DMS53 (cell line): Measurements from ENCODE around the gene PRSS33.

Experiments used
- DNase-seq: peaks from one replicate; lab custom pipeline; 2025; lab: John Stamatoyannopoulos, UW

PRSS33 gene

DNA sequence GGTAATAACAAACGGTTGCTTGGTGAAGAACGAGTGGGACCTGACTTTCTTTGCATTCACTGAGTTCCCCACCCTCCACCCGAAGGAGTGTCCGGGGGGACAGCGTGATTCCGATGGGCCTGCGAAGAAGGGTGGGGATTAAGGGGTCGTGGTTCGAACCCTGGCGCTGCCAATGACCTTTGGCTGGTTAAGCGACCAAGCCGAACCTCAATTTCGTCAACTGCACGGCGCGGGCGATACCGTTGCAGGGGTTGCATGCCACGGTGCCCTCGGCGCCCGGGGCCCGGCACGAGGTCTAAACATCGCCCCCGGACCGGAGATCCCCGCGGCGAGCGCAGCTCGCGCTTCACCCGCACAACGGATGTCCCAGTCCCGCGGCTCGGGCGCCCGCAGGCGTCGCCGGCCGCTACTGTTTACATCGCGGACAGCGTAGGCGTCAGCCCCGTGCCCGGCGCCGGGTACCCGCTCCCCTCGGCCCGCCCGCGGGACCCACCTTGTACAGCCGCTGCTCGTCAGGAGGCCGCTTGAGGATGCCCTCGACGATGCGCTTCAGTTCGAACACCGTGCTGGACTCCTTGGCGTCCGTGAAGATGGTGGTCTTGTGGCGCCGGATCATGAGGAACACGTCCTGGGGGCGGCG lies 10.7 kb downstream of the PRSS33 start:
- DNase-seq, result peak; percentile 62

DNA sequence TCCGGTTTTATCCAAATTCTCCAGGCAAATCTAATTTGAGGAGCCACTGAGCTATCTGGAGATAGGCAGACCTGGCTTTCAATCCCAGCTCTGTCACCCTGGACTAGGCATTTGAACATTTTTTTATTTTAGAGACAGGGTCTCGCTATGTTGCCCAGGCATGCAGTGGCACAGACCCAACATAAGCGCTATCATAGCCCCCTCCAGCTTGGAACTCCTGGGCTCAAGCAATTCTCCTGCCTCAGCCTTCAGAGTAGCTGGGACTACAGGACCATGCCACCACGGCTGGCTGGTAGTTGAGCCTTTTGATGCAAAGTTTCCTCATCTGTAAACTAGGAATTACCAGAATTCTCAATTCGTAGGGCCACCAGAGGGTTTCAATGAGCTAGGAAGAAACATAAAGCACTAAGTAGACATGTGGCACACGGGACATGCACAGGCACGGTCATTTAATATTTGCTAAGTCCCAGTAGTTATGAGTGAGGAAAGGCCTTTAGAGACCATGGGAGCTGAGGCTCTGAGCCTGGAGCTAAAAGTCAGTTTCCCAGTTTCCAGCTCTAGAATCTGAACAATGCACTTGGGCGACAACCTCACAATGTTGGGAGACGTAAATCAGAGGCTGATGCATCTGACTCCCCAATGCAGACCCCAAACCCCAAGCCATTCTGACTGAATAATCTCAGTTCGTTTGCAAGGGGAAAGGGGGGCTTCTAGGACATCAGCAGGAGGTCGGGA lies 11.4 kb downstream of the PRSS33 start:
- DNase-seq, result no peak

DNA sequence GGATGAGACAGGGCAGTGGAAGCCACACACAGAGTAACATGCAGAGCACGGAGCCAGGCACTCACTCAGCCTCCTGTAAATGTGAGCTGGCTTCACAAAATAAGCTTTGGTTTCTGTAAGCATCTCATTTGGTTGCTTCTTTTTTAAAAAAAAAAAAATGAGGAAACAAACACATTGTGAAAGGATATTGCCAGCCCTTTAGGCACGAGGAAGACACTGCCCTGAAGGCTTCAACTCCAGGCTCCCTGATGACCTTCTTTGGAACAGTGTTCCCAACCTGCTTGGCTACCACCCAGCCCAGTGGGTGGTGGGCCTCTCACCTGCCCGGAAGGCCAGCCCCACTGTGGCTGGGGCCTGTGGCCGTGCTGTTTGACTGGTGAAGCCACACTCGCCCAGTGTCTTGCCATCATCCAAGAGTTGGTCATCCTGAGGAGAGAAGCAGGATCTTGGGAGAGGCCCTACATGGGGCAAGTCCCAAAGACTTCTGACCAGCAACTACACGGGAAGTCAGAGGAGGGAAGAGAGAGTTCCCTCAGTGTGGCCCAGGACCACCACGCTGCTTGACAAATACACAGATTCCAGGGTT lies 12.1 kb downstream of the PRSS33 start:
- DNase-seq, result no peak

DNA sequence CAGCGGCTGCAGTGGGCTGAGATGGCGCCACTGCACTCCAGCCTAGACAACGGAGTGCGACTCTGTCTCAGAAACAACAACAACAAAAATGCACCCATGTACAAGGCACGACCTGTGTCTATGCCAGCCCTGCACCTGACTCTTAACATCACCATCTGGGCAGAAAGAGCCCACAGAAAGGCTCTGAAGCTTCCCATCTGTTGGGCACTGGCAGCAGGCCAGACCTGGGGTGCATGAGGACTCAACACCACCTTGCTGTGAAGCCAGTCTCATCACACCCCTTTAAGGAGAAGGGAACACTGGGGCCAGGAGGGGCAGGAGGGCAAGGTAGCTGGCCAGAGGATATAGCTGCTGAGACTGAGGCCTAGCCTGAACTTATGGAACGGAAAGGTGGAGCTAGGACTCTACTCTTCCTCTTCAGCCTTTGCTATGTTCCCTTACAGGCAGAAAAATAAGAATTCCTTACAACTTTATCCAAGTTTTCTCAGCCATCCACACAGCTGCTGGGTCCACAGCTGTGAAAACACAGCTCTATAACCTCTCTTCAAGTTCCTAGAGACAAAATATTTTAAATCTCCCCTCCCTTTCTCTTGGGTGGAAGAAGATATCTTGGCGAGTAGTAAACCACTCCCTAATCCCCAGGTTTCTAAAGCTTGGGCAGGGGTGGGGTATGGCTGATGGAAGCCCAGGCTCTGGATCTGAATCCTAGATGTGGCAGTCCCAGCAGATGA lies 13.0 kb downstream of the PRSS33 start:
- DNase-seq, result no peak

DNA sequence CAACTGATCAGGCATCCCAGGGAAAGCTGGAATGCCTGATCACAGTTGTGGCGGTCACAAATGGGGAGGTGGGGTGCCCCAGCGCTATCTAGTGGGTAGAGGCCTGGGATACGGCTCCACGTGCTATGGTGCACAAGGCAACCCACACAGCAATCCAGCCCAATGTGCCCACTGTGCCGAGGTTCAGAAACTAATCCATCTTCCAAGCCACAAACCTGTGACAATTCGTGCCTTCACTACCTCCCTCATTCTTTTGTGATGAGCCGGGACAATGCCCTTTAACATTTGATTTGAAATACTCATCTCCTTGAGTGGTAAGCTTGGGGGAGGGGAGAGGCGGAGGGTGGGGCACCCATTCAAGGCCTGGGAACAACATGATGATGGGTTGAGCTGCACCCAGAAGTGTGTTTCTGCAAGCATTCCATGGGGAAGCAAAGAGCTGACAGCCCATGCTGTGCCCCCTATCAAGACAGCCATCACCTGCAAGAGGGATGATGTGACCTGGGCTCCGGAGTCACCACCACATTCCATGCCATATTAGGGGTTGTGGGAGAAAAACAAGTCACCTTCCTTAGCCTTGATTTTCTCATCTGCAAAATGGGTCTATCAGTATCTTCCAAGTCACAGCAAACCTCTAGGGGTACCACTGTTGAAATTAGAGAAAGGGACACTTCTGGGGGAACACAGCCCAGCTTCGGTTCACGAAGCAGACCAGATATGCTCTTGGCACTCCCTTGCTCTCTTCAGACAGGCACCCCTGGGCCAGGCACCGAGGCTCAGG lies 14.0 kb downstream of the PRSS33 start:
- no peak for DNase-seq

DNA sequence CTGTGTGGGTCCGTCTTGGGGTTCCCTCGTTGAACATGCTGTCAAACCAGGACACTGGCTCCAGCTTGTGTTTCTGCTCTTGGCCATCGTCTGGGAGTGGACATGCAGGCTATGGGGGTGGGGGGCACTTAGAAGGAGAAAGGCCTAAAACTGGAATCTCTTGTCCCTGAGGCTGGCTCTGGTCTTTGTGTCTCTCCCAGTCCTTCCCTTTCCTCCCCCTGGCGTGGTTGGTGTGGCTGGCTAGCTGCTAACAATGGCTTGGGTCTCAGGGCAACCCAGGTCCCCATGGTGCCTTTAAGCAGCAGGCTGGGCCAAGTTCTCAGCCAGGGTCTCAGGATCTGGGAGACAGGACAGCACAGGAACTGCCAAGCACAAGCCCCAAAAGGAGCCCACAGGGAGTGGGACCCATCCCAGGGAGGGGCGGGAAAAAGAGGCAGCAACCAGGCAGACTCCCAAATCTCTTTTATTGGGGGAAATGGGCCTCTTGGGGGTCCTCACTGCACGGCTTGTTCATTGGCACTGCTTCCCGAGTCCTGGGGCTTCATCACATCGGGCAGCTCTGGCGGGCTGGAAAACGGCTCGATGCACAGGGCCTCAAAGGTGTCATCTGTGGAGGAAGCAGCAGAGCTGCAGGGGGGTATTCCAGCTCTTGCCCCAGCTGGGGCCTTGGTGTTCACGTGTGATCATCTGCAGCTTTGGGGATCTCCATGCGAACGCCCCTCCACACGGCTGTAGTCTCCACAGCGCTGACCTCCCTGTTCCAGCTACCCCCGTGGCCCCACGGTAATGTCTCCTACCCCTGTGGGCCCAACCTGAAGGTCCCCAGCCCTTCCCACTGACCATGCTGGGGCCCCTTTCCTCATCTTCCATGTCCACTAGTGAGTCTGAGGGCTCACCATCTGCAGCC lies 15.6 kb downstream of the PRSS33 start:
- DNase-seq, result no peak

DNA sequence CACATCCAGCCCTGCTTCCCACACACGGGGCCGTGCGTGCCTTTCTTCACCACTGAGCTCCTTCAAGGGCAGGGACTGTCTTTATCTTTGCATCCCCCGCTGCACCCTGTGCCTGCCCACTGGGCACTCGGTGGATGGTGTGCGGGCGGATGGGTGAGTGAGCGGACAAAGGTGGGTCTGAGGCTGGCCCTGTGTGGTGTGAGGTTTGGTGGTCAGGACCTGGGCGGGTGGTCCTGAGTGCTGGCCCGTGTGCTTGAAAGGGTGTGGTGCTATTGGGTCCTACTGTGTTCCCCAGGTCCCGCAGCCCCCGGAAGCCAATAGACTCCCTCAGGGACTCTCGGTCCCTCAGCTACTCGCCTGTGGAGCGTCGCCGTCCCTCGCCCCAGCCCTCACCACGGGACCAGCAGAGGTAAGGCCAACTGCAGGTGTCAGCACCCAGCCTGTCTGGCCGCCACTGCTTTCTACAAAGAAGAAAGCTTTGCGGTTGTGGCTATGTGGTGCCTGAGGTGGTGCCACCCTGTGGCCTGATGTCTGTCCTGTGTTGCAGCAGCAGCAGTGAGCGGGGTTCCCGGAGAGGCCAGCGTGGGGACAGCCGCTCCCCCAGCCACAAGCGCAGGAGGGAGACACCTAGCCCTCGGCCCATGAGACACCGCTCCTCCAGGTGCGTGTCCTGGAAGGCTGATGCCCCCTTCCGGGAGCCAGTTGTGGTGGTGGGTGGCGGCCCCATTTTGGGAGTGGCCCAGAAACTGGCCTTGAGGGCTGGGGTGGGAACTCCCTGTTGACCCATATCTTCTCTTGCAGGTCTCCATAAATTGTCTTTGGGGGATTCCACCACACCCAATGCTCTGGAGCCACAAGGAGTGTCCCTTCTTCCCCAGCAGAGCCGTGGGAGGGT lies 17.1 kb downstream of the PRSS33 start:
- peak; percentile 55 for DNase-seq

DNA sequence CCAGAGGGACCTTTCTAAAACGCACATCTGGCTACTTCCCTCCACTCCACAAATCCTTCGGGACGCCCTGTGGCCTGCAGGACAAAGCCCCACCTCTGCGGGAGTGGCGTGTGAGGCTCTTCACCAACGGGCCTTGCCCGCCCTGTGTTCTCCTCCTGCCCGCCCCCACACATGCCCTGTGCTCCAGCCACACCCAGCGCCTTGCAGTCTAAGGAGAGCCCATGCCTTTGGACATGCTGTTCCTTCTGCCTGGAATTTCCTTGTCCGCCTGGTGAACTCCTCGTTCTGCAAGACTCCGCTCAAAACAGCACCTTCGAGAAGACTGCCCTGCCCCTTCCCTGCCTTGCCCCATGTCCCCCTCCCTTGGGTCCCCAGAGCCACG lies 17.7 kb downstream of the PRSS33 start:
- no peak for DNase-seq

DNA sequence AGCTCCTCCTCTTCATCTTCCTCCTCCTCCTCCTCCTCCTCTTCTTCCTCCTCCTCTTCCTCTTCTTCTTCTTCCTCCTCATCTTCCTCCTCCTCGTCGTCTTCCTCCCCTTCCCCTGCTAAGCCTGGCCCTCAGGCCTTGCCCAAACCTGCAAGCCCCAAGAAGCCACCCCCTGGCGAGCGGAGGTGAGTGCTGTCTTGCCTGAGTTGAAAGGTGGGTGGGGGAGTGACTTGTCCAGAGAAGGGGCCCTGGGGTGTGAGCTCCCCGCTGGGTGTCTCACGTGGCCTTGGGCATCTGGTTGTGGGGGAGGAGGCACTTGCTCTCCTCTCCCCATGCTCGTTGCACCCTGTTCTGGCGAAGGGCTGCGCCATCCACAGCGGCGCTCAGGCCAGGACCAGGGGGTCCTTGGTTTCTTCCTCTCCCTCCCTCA lies 18.2 kb downstream of the PRSS33 start:
- no peak for DNase-seq

DNA sequence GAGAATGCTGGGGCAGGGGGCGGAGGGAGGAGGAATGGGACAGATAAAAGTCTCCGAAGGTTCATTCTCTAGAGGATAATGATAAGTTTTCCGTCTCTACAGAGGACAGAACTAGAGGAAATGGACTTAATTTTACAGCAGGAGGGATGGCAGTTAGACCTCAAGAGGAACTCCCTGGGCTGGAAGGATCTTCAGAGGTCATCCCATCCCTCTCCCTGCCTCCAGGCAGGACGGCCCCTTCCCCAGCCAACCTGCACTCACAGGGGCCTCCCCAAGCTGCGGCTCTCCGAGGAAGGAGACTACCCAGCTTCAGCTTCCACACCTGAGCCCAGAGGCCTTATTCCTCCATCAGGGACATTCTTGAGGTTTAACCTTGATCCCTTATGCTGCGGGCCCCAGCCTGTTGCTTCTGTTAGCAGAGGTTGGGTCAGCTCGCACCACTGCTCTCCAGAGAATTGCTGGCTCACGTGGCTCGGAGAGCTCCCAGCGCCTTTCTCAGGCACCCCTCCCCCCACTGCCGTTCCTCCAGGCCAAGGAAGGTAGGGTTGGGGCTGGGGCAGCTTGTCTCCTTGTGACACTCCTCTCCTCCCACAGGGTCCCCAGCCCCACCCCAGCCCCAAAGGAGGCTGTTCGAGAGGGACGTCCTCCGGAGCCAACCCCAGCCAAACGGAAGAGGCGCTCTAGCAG lies 18.8 kb downstream of the PRSS33 start:
- DNase-seq, result no peak

DNA sequence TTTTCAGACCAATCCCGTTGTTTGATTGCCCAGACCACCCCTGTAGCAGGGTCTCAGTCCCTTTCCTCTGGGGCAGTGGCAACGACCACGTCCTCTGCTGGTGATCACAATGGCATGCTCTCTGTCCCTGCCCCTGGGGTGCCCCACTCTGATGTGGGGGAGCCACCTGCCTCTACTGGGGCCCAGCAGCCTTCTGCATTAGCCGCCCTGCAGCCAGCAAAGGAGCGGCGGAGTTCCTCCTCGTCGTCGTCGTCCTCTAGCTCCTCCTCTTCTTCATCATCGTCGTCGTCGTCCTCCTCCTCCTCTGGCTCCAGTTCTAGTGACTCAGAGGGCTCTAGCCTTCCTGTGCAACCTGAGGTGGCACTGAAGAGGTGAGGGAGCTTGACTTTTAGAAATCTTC lies 19.5 kb downstream of the PRSS33 start:
- DNase-seq, result no peak

DNA sequence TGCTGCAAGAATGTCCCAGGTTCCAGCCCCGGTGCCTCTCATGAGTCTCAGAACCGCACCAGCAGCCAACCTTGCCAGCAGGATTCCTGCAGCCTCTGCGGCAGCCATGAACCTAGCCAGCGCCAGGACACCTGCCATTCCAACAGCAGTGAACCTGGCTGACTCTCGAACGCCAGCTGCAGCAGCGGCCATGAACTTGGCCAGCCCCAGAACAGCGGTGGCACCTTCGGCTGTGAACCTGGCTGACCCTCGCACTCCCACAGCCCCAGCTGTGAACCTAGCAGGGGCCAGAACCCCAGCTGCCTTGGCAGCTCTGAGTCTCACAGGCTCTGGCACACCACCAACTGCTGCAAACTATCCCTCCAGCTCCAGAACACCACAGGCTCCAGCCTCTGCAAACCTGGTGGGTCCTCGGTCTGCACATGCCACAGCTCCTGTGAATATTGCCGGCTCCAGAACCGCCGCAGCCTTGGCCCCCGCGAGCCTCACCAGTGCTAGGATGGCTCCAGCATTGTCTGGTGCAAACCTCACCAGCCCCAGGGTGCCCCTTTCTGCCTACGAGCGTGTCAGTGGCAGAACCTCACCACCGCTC lies 20.1 kb downstream of the PRSS33 start:
- no peak for DNase-seq

DNA sequence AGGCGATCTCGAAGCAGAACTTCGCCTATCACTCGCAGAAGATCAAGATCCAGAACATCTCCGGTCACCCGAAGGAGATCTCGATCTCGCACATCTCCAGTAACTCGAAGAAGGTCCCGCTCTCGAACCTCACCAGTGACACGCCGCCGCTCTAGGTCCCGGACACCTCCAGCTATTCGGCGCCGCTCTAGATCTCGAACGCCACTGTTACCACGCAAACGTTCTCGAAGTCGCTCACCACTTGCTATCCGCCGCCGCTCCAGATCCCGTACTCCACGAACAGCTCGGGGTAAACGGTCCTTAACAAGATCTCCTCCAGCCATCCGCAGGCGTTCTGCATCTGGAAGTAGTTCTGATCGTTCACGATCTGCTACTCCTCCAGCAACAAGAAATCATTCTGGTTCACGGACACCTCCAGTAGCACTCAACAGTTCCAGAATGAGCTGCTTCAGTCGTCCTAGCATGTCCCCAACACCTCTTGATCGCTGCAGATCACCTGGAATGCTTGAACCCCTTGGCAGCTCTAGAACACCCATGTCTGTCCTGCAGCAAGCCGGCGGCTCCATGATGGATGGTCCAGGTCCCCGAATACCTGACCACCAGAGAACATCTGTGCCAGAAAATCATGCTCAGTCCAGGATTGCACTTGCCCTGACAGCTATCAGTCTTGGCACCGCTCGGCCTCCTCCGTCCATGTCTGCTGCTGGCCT lies 20.8 kb downstream of the PRSS33 start:
- no peak for DNase-seq

DNA sequence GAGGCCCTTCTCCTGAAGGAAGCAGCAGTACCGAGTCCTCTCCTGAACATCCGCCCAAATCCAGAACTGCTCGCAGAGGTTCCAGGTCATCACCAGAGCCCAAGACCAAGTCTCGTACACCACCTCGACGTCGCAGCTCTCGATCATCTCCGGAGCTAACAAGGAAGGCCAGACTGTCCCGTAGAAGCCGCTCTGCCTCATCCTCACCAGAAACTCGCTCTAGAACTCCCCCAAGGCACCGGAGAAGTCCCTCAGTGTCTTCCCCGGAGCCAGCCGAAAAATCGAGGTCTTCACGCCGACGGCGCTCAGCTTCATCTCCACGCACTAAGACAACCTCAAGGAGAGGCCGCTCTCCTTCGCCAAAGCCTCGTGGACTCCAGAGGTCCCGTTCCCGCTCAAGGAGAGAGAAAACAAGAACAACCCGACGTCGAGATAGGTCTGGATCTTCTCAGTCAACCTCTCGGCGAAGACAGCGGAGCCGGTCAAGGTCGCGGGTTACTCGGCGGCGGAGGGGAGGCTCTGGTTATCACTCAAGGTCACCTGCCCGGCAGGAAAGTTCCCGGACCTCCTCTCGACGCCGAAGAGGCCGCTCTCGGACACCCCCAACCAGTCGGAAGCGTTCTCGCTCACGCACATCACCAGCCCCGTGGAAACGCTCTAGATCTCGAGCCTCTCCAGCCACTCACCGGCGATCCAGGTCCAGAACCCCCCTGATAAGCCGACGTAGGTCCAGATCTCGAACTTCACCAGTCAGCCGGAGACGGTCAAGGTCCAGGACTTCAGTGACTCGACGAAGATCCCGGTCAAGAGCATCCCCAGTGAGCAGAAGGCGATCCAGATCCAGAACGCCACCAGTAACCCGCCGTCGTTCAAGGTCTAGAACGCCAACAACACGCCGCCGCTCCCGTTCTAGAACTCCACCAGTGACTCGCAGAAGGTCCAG lies 21.6 kb downstream of the PRSS33 start:
- DNase-seq, result no peak

DNA sequence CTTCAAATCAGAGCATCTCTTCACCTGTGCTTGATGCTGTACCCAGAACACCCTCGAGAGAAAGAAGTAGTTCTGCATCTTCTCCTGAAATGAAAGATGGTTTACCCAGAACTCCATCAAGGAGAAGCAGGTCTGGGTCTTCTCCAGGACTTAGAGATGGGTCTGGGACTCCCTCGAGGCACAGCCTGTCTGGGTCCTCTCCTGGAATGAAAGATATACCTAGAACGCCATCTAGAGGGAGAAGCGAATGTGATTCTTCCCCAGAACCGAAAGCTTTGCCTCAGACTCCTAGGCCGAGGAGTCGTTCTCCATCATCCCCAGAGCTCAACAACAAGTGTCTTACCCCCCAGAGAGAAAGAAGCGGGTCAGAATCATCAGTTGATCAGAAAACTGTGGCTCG lies 22.6 kb downstream of the PRSS33 start:
- DNase-seq, result peak; percentile 34

DNA sequence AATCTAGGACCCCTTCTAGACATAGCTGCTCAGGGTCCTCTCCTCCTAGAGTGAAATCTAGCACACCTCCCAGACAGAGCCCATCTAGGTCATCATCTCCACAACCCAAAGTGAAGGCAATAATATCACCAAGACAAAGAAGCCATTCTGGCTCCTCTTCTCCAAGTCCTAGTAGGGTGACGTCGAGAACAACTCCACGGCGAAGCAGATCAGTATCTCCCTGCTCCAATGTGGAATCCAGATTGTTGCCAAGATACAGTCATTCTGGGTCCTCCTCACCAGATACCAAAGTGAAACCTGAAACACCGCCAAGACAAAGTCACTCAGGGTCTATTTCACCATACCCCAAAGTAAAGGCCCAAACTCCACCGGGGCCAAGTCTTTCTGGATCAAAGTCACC lies 24.2 kb downstream of the PRSS33 start:
- no peak for DNase-seq

DNA sequence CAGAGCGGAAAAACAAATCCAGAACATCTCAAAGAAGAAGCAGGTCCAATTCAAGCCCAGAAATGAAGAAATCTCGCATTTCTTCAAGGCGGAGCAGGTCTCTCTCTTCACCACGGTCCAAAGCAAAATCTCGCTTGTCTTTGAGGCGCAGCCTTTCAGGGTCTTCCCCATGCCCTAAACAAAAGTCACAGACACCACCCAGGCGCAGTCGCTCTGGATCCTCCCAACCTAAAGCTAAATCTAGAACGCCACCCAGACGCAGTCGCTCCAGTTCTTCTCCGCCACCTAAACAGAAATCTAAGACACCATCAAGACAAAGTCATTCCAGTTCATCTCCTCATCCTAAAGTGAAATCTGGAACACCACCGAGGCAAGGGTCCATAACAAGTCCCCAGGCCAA lies 24.6 kb downstream of the PRSS33 start:
- DNase-seq, result no peak
